Trophoblast cell (in vitro differentiated cells and primary cell): ENCODE measurements around the gene DDAH2.

Source experiments
- DNase-seq, 2 donors: peaks; one replicate each; pipeline ENCODE4 v3.0.0-alpha.2; 2016
- H2AFZ ChIP-seq: 2 replicates; pipeline ENCODE4 v1.6.1; 2013; ENCODE audit warnings: low read length, moderate library complexity, mild to moderate bottlenecking; ENCODE audit not compliant: insufficient read depth, poor library complexity
- H2AK5ac ChIP-seq: 2 replicates; pipeline ENCODE4 v1.6.1; 2013; ENCODE audit warnings: mild to moderate bottlenecking, low read length
- H2BK120ac ChIP-seq: 2 replicates; pipeline ENCODE4 v1.6.1; 2013; ENCODE audit warnings: low read length, mild to moderate bottlenecking, moderate library complexity; ENCODE audit not compliant: insufficient read depth, poor library complexity
- H2BK12ac ChIP-seq: 2 replicates; pipeline ENCODE4 v1.6.1; 2013; ENCODE audit warnings: mild to moderate bottlenecking, low read length, moderate library complexity
- H2BK5ac ChIP-seq: 2 replicates; pipeline ENCODE4 v1.6.1; 2013; ENCODE audit warnings: low read length, low read depth, moderate library complexity, mild to moderate bottlenecking; ENCODE audit not compliant: poor library complexity
- H3K14ac ChIP-seq: 2 replicates; pipeline ENCODE4 v1.6.1; 2013; ENCODE audit warnings: mild to moderate bottlenecking, low read length
- H3K18ac ChIP-seq: 2 replicates; pipeline ENCODE4 v1.6.1; 2013; ENCODE audit warnings: mild to moderate bottlenecking, low read length
- H3K23ac ChIP-seq: 2 replicates; pipeline ENCODE4 v1.6.1; 2013; ENCODE audit warnings: low read length
- H3K27ac ChIP-seq: 2 replicates; pipeline ENCODE4 v1.5.1; 2013; ENCODE audit warnings: low read depth, mild to moderate bottlenecking, inconsistent platforms, low read length, moderate library complexity
- H3K27me3 ChIP-seq: 2 replicates; pipeline ENCODE4 v1.6.1; 2013; ENCODE audit warnings: inconsistent platforms, mild to moderate bottlenecking, low read length, moderate library complexity; ENCODE audit not compliant: insufficient read depth
- H3K36me3 ChIP-seq, 2 experiments: 1 replicate in 1 of 2; 2 replicates in 1 of 2; pipeline ENCODE4 v1.6.1; 2013; ENCODE audit warnings: low read length in 2 of 2, mild to moderate bottlenecking in 2 of 2, moderate library complexity in 1 of 2; ENCODE audit not compliant: insufficient read depth in 2 of 2, control insufficient read depth in 1 of 2
- H3K4ac ChIP-seq: 2 replicates; pipeline ENCODE4 v1.6.1; 2013; ENCODE audit warnings: low read depth, mild to moderate bottlenecking, low read length, moderate library complexity
- H3K4me1 ChIP-seq, 2 experiments: 1 replicate in 1 of 2; 2 replicates in 1 of 2; pipeline ENCODE4 v1.6.1; 2013; ENCODE audit warnings: low read length in 2 of 2, mild to moderate bottlenecking in 2 of 2, moderate library complexity in 1 of 2; ENCODE audit not compliant: insufficient read depth in 2 of 2, control insufficient read depth in 1 of 2
- H3K4me2 ChIP-seq: 2 replicates; pipeline ENCODE4 v1.6.1; 2013; ENCODE audit warnings: inconsistent platforms, mild to moderate bottlenecking, low read length, moderate library complexity
- H3K4me3 ChIP-seq: 2 replicates; pipeline ENCODE4 v1.5.1; 2013; ENCODE audit warnings: mild to moderate bottlenecking, low read depth, low read length, inconsistent platforms
- H3K79me1 ChIP-seq: one replicate; pipeline ENCODE4 v1.6.1; 2013; ENCODE audit warnings: low read length
- H3K79me2 ChIP-seq: 2 replicates; pipeline ENCODE4 v1.6.1; 2013; ENCODE audit warnings: low read length, mild to moderate bottlenecking; ENCODE audit not compliant: control insufficient read depth, insufficient read depth, poor library complexity
- H3K9ac ChIP-seq: 2 replicates; pipeline ENCODE4 v1.6.1; 2013; ENCODE audit warnings: mild to moderate bottlenecking, low read length
- H3K9me3 ChIP-seq: 2 replicates; pipeline ENCODE4 v1.6.1; 2013; ENCODE audit warnings: low read depth, mild to moderate bottlenecking, control low read depth, inconsistent platforms, low read length; ENCODE audit not compliant: insufficient read depth
- H4K12ac ChIP-seq: 2 replicates; pipeline ENCODE4 v1.6.1; 2013; ENCODE audit warnings: low read depth, mild to moderate bottlenecking, low read length, moderate library complexity
- H4K8ac ChIP-seq: 2 replicates; pipeline ENCODE4 v1.6.1; 2013; ENCODE audit warnings: low read depth, mild to moderate bottlenecking, low read length, moderate library complexity
- H4K91ac ChIP-seq: one replicate; pipeline ENCODE4 v1.6.1; 2013; ENCODE audit warnings: low read depth, mild to moderate bottlenecking, low read length, moderate library complexity
- WGBS: extraction: QIAGEN DNeasy Blood & Tissue Kit; methylation state at CpG from one replicate; pipeline ENCODE4 v1.1.7; 2013; ENCODE audit warnings: missing lambda C conversion rate; ENCODE audit not compliant: insufficient read length, insufficient coverage; ENCODE audit errors: extremely low coverage; 5-methylcytosine and 5-hydroxymethylcytosine counted together

Gene DDAH2

DNA sequence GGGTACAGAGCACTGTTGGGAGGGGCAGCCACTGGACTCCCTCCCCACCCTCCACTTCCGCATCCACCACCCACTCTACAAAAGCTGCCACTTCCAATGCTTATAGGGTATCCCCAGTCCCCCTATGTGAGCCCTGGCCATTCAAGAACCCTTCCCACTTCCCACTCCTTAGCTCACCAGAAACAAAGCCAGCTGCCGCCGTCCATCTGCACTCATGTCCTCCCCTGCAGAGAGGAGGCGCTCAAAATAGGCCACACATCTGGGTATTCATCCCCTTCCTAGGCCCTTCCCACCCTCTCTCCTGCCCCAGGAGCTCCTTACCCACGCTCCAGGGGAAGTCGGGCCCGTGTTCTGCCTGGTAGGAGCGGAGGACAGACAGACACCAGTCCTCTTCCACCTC, 41.8 kb downstream of the DDAH2 start:
- no peak overlapping the region for H3K4me2 ChIP-seq
- H3K36me3 ChIP-seq, result peaks cover 49 to 51% of the 10 kb centered on the region in 2 experiments
- H3K9me3 ChIP-seq, result no peaks in the 10 kb centered on the region
- H2AFZ ChIP-seq, result no peak overlapping the region
- H3K79me1 ChIP-seq, result peaks cover 13% of the 10 kb centered on the region
- H3K27me3 ChIP-seq, result no peaks in the 10 kb centered on the region
- no peak overlapping the region for H4K8ac ChIP-seq
- no peak overlapping the region for H3K18ac ChIP-seq
- DNase-seq, result no peak
- H4K12ac ChIP-seq, result no peak overlapping the region
- no peak overlapping the region for H3K9ac ChIP-seq
- no peak overlapping the region for H2BK5ac ChIP-seq
- no peak overlapping the region for H3K4ac ChIP-seq
- H3K23ac ChIP-seq, result no peak overlapping the region
- H4K91ac ChIP-seq, result no peak overlapping the region
- H3K27ac ChIP-seq, result no peak overlapping the region
- no peak overlapping the region for H3K4me3 ChIP-seq
- H2BK12ac ChIP-seq, result no peak overlapping the region
- H3K14ac ChIP-seq, result no peak overlapping the region
- peaks cover 11 to 17% of the 10 kb centered on the region in 2 experiments for H3K4me1 ChIP-seq
- no peaks in the 10 kb centered on the region for H3K79me2 ChIP-seq
- no CpG with 5 or more reads among the region's 8 CpGs for WGBS
- H2BK120ac ChIP-seq, result no peak overlapping the region
- no peak overlapping the region for H2AK5ac ChIP-seq

- no CpG with 5 or more reads among the region's 5 CpGs for WGBS
Observed at GRCh38 chr6:31686483-31686882, 42.6 kb downstream of the DDAH2 start.

GRCh38 chr6:31683591-31683990, 45.5 kb downstream of the DDAH2 start:
- no peak for DNase-seq
- Histone ChIP-seq H2AFZ (no peak overlapping the region), H2BK12ac (peak overlapping the region; percentile 28), H3K9ac (no peak overlapping the region), H3K4me1 (peaks cover 3 to 10% of the 10 kb centered on the region in 2 experiments), H3K18ac (no peak overlapping the region), H3K79me2 (peaks cover 2% of the 10 kb centered on the region), H3K9me3 (no peaks in the 10 kb centered on the region), H3K23ac (no peak overlapping the region), H4K91ac (no peak overlapping the region), H4K8ac (no peak overlapping the region), H2AK5ac (peak overlapping the region; percentile 71), H2BK5ac (no peak overlapping the region), H3K27ac (no peak overlapping the region), H3K4me3 (no peak overlapping the region), H3K27me3 (no peaks in the 10 kb centered on the region), H3K4ac (no peak overlapping the region), H4K12ac (peak overlapping the region; percentile 15), H3K14ac (no peak overlapping the region), H3K36me3 (peaks cover 26 to 30% of the 10 kb centered on the region in 2 experiments), H3K79me1 (peaks cover 3% of the 10 kb centered on the region), H3K4me2 (peak overlapping the region; percentile 74), H2BK120ac (no peak overlapping the region)
- WGBS, result no CpG with 5 or more reads among the region's 13 CpGs

More at GRCh38 chr6:31686483-31686882, 42.6 kb downstream of the DDAH2 start:
- Histone ChIP-seq H3K4me2 (no peak overlapping the region), H2BK5ac (no peak overlapping the region), H3K79me1 (peaks cover 13% of the 10 kb centered on the region), H3K18ac (no peak overlapping the region), H3K14ac (no peak overlapping the region), H3K4ac (no peak overlapping the region), H3K9me3 (no peaks in the 10 kb centered on the region), H4K12ac (no peak overlapping the region), H4K91ac (no peak overlapping the region), H4K8ac (no peak overlapping the region), H3K27me3 (no peaks in the 10 kb centered on the region), H3K4me3 (no peak overlapping the region), H2BK120ac (no peak overlapping the region), H3K23ac (no peak overlapping the region), H3K79me2 (no peaks in the 10 kb centered on the region), H2BK12ac (no peak overlapping the region), H3K36me3 (peaks cover 46% of the 10 kb centered on the region in 2 experiments), H3K27ac (no peak overlapping the region), H2AK5ac (no peak overlapping the region), H3K4me1 (peaks cover 11 to 19% of the 10 kb centered on the region in 2 experiments), H3K9ac (no peak overlapping the region), H2AFZ (no peak overlapping the region)
- DNase-seq, result no peak

DNA sequence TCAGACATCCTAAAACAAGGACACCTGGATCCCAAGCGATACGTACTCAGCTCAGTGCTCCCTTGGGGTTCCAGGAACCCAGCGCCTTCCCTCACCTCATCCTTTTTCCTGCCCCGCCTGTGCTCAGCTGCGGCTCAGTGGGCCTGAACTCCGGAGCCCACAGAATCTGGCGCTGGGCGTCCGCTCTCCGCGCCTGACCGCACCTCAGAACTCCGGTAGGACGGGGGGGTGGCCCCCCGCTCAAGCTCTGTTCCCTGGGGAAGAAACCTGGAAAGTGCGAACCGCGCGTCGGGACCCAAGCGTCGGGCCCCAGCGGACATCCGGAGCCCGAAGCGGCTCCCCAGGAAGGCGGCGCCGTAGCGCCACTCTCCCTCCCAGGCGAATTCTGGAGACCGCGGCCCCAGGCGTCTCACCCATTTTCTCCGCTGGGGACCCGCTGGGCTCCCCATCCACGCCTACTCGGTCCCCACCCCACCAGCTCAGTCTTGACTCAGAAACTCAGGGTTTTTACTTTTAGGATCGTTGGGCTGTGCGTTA, 47.9 kb downstream of the DDAH2 start:
- Histone ChIP-seq H3K27me3 (no peaks in the 10 kb centered on the region), H3K14ac (peak overlapping the region; percentile 81), H3K4ac (peak overlapping the region; percentile 9), H3K79me2 (peaks cover 2% of the 10 kb centered on the region), H2BK120ac (peak overlapping the region; percentile 77), H3K9me3 (no peaks in the 10 kb centered on the region), H3K4me2 (peak overlapping the region; percentile 92), H4K91ac (peak overlapping the region; percentile 70), H3K27ac (no peak overlapping the region), H3K4me3 (peak overlapping the region; percentile 45), H3K18ac (peak overlapping the region; percentile 8), H4K8ac (peak overlapping the region; percentile 90), H2AFZ (peak overlapping the region; percentile 86), H2AK5ac (no peak overlapping the region), H3K79me1 (peaks cover 3% of the 10 kb centered on the region), H3K23ac (no peak overlapping the region), H2BK5ac (peak overlapping the region; percentile 11), H3K36me3 (peaks cover 5 to 7% of the 10 kb centered on the region in 2 experiments), H2BK12ac (peak overlapping the region; percentile 3), H3K9ac (no peak overlapping the region), H3K4me1 (peaks cover 3 to 10% of the 10 kb centered on the region in 2 experiments), H4K12ac (peak overlapping the region; percentile 76)
- DNase-seq, result peak in 1 of 2 donors; percentile 30
- WGBS, result no CpG with 5 or more reads among the region's 40 CpGs
